Peyer's patch (tissue), 4 donors: Measurements from ENCODE around the gene DAPL1. TPM values are rescaled to one million over a fixed set of nuclear protein-coding genes. Genes with fewer than 3 reads are reported as not detected.

Experiments
- DNase-seq, 3 donors: peaks; one replicate each; pipeline ENCODE4 v3.0.0-alpha.2; 2017 to 2019
- H3K27ac ChIP-seq, 4 donors: fragments of 200-600 bp; sonication (generic); one replicate each; pipeline ENCODE4 v1.5.1; 2016 to 2019
- H3K27me3 ChIP-seq, 2 donors: fragments of 200-600 bp; sonication (generic); one replicate each; pipeline ENCODE4 v1.5.1; 2019
- H3K36me3 ChIP-seq, 3 donors: fragments of 200-600 bp; sonication (generic); one replicate each; pipeline ENCODE4 v1.5.1; 2016 to 2019
- H3K4me1 ChIP-seq, 4 donors: fragments of 200-600 bp; sonication (generic); one replicate each; pipeline ENCODE4 v1.5.1; 2016 to 2019
- H3K4me3 ChIP-seq, 4 donors: fragments of 200-600 bp; sonication (generic); 1 replicate in 3 of 4; 2 replicates in 1 of 4; pipeline ENCODE4 v1.5.1; 2016 to 2019; ENCODE audit warnings: mild to moderate bottlenecking in 1 of 4
- H3K9me3 ChIP-seq, 4 donors: fragments of 200-600 bp; sonication (generic); one replicate each; pipeline ENCODE4 v1.5.1; 2016 to 2019; ENCODE audit warnings: mild to moderate bottlenecking in 1 of 4
- POLR2A ChIP-seq, 2 donors: fragments of 450-650 bp; IDR thresholded peaks; one replicate each; pipeline ENCODE4 v1.5.1; 2017; ENCODE audit warnings: antibody characterized with exemption in 2 of 2, mild to moderate bottlenecking in 2 of 2, moderate library complexity in 2 of 2
- total RNA-seq, 4 donors: library from RNA; depleted of rRNA; stranded (reverse); fragments of >200 nt; gene quantifications; one replicate each; pipeline ENCODE4 v1.1.0, GENCODE V29; 2016
- TF ChIP-seq, protein P1 (sequence below), 6 experiments: fragments of 450-650 bp in 4 of 6; fragments of 200-600 bp in 2 of 6; sonication (generic) in 1 of 6; IDR thresholded peaks; one replicate each; pipeline ENCODE4 v1.5.1; 2017 to 2019; ENCODE audit warnings: antibody characterized with exemption in 6 of 6, mild to moderate bottlenecking in 3 of 6, moderate library complexity in 1 of 6

Gene DAPL1, protein sequence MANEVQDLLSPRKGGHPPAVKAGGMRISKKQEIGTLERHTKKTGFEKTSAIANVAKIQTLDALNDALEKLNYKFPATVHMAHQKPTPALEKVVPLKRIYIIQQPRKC
- total RNA-seq: not detected

DNA sequence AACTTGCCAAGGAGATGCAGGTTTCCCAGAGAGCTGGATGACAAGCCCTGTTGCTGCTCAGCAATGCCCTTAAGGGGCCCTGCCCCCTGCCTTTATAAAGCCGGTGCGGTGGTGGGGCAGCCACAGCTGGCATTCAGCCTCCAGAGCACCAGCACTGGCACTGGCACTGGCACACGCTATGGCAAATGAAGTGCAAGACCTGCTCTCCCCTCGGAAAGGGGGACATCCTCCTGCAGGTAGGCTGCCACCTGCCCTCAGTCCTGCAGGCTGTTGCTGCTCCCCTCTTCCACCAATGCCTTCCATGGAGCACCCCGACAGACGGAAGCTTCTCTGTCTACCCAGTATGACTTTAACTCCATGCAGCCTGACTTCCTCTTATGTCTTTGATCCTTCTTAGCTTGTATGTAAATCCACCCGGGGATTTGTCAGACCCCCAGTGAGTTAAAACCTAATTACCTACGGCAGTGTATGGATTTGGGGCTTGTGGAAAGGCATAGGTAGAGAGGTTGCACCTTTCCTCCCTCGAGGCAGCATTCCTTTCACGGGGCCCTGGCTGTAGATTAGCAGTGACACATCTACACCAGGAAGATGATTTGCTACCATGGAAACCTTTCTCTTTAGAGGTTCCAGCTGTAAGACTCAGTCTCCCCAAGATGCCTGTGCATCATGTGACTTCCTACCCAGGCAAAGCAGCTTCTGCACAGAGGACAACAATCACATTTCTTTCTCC, at the start of gene DAPL1:
DAPL1 (plus strand) TSS at position 123 of the 730 bp plus-strand sequence; CDS start at position 179, 56 bp downstream.
- Histone ChIP-seq H3K9me3 (no peaks in the 10 kb centered on the region), H3K27me3 (no peaks in the 10 kb centered on the region), H3K27ac (no peak within 1 kb of the TSS), H3K4me3 (no peak within 1 kb of the TSS), H3K4me1 (no peaks in the 10 kb centered on the region), H3K36me3 (no peaks in the 10 kb centered on the region)
- DNase-seq: no peak
- TF ChIP-seq, protein P1, sequence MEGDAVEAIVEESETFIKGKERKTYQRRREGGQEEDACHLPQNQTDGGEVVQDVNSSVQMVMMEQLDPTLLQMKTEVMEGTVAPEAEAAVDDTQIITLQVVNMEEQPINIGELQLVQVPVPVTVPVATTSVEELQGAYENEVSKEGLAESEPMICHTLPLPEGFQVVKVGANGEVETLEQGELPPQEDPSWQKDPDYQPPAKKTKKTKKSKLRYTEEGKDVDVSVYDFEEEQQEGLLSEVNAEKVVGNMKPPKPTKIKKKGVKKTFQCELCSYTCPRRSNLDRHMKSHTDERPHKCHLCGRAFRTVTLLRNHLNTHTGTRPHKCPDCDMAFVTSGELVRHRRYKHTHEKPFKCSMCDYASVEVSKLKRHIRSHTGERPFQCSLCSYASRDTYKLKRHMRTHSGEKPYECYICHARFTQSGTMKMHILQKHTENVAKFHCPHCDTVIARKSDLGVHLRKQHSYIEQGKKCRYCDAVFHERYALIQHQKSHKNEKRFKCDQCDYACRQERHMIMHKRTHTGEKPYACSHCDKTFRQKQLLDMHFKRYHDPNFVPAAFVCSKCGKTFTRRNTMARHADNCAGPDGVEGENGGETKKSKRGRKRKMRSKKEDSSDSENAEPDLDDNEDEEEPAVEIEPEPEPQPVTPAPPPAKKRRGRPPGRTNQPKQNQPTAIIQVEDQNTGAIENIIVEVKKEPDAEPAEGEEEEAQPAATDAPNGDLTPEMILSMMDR (IDR thresholded peaks at IDR 0.05): no peak
- TF ChIP-seq POLR2A (IDR thresholded peaks at IDR 0.05): no peak

DNA sequence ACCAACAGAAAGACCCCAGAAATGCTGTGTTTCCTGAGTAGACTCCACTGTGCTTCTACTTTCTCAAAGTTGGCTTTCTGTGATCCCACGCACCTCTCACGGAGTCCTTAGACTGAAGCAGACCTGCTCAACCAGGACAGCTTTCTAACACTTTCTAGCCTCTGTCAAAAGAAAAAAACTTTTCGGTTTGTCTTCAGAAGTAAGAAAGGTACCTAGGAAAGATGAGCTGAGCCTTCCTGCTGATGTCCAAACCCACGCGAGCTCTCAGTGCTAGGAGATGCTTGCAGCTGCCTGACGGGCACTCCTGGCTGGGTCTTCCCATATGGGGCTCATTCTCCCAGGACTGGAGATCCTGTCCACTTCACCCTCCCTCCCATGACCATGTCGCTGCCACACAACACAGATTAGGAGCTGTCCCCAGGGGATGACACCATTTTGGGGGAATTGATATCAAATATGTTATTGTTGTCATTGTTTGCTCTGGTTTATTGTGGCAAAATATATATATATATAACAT, 49.2 kb upstream of the DAPL1 start:
- no peaks in the 10 kb centered on the region for H3K27me3 ChIP-seq

GRCh38 chr2:158746488-158746887, 48.6 kb upstream of the DAPL1 start:
- no peak for TF ChIP-seq POLR2A (IDR thresholded peaks at IDR 0.05)
- TF ChIP-seq, protein P1 (IDR thresholded peaks at IDR 0.05): no peak
- Histone ChIP-seq H3K27ac (no peak overlapping the region), H3K27me3 (no peaks in the 10 kb centered on the region), H3K4me3 (no peak overlapping the region), H3K36me3 (no peaks in the 10 kb centered on the region), H3K9me3 (no peaks in the 10 kb centered on the region), H3K4me1 (no peaks in the 10 kb centered on the region)
- DNase-seq: no peak

More for the DNA sequence above, 49.2 kb upstream of the DAPL1 start:
- Histone ChIP-seq H3K9me3 (no peaks in the 10 kb centered on the region), H3K4me3 (no peak overlapping the region), H3K27ac (no peak overlapping the region), H3K36me3 (no peaks in the 10 kb centered on the region), H3K4me1 (no peaks in the 10 kb centered on the region)
- no peak for TF ChIP-seq POLR2A (IDR thresholded peaks at IDR 0.05)
- TF ChIP-seq, protein P1 (IDR thresholded peaks at IDR 0.05): no peak
- no peak for DNase-seq

DNA sequence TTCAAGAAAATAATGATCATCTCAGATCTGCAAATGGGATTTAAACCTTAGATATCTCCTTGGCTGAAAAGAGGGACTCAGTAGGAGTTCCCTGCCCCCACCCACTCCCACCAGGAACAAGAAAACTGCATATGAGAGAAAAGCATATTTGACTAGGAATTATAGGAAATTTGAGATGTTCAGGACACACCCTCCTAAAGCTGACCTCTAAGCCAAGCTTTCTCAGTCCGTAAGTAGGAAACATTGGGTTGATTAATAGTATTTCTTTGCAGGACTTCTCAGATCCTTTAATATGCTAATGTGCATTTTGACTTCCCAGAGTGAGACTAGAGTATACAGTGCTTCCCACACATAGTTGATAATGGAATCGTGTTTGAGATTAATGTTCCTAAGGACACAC, 47.8 kb upstream of the DAPL1 start:
- Histone ChIP-seq H3K27me3 (no peaks in the 10 kb centered on the region), H3K4me3 (no peak overlapping the region), H3K4me1 (no peaks in the 10 kb centered on the region), H3K27ac (no peak overlapping the region), H3K36me3 (no peaks in the 10 kb centered on the region), H3K9me3 (no peaks in the 10 kb centered on the region)
- no peak for DNase-seq
- TF ChIP-seq POLR2A (IDR thresholded peaks at IDR 0.05): no peak
- TF ChIP-seq, protein P1 (IDR thresholded peaks at IDR 0.05): no peak

- H3K27me3 ChIP-seq: no peaks in the 10 kb centered on the region
- H3K36me3 ChIP-seq: no peaks in the 10 kb centered on the region
- H3K9me3 ChIP-seq: no peaks in the 10 kb centered on the region
- H3K4me1 ChIP-seq: peaks cover 0 to 7% (median 0%) of the 10 kb centered on the region in 4 donors
- DNase-seq: no peak
- no peak overlapping the region for H3K27ac ChIP-seq
- H3K4me3 ChIP-seq: no peak overlapping the region
- TF ChIP-seq, protein P1 (IDR thresholded peaks at IDR 0.05): no peak
- no peak for TF ChIP-seq POLR2A (IDR thresholded peaks at IDR 0.05)
Measured at GRCh38 chr2:158748926-158749590, 46.1 kb upstream of the DAPL1 start.
